Left lung (tissue), 10 donors: ENCODE results near the gene FAM227B. TPM values are rescaled to one million over a fixed set of nuclear protein-coding genes. Genes with fewer than 3 reads are reported as not detected.

Experiments
- ATAC-seq: fragments of 200-7000 bp; cut with Tn5 transposase; one replicate; pipeline ENCODE4 v1.9.1; 2020; ENCODE audit warnings: moderate library complexity
- DNase-seq, 4 donors: peaks; one replicate each; pipeline ENCODE4 v3.0.0-alpha.2; 2013 to 2020
- H3K27ac ChIP-seq, 2 donors: fragments of 200-600 bp; sonication (generic) in 1 of 2; one replicate each; pipeline versions ENCODE4 v1.5.0 to v1.8.0; 2020 to 2021
- H3K27me3 ChIP-seq, 2 donors: fragments of 200-600 bp; sonication (generic) in 1 of 2; one replicate each; pipeline versions ENCODE4 v1.5.0 to v1.8.0; 2020 to 2021
- H3K36me3 ChIP-seq, 2 donors: fragments of 200-600 bp; sonication (generic) in 1 of 2; one replicate each; pipeline versions ENCODE4 v1.5.0 to v1.8.0; 2020 to 2021
- H3K4me1 ChIP-seq, 2 donors: fragments of 200-600 bp; one replicate each; pipeline ENCODE4 v1.8.0; 2021
- H3K4me3 ChIP-seq, 2 donors: fragments of 200-600 bp; sonication (generic) in 1 of 2; one replicate each; pipeline versions ENCODE4 v1.5.0 to v1.8.0; 2020 to 2021; ENCODE audit warnings: mild to moderate bottlenecking in 1 of 2
- H3K9me3 ChIP-seq, 2 donors: fragments of 200-600 bp; sonication (generic) in 1 of 2; one replicate each; pipeline versions ENCODE4 v1.5.0 to v1.8.0; 2020 to 2021
- intact Hi-C, 2 donors: fragments of 100-400 bp; cut with DNase I; formaldehyde crosslinking; loops; one replicate each; pipeline versions ENCODE4 v1.11.2 to v1.14.2; 2022
- polyA plus RNA-seq, 6 donors: library from polyadenylated mRNA; unstranded; fragments of 120-200 nt; gene quantifications; one replicate each; pipeline ENCODE4 v1.2.1, GENCODE V29; 2013; ENCODE audit not compliant: insufficient read length in 6 of 6
- total RNA-seq, 2 donors: library from RNA; stranded (reverse); fragmentation: NEBNext Ultra II Directional; extraction: Animal tissue kit (Norgen Biotek cat#: 25700); gene quantifications; one replicate each; pipeline ENCODE4 v1.2.1, GENCODE V29; 2021
- TF ChIP-seq, protein P1 (sequence below), 2 donors: fragments of 200-600 bp; sonication (generic) in 1 of 2; IDR thresholded peaks; one replicate each; pipeline versions ENCODE4 v1.5.0 to v1.8.0; 2021; ENCODE audit warnings: antibody characterized with exemption in 2 of 2
- donor health status: DM: no; HTN: yes; CAD: no.
- donor health status: DM: no; HTN: no; CAD: no.

FAM227B gene
- total and polyA plus RNA-seq, 8 donors = 2.3 to 17.2 (median 13.3) TPM

DNA sequence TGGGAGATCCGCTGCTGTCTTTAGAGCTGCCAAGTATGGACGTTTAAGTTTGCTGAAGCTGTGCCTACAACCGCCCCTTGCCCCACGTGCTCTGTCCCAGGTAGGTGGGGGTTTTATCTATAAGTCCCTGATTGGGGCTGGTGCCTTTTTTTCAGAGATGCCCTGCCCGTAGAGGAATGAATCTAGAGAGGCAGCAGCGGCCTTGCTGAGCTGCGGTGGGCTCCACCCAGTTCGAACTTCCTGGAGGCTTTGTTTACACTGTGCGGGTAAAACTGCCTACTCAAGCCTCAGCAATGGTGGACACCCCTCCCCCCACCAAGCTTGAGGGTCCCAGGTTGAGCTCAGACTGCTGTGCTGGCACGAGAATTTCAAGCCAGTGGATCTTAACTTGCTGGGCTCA, 281.0 kb downstream of the FAM227B start:
- Histone ChIP-seq H3K4me3 (no peak overlapping the region), H3K27ac (no peak overlapping the region), H3K36me3 (peaks cover 0 to 3% of the 10 kb centered on the region in 2 donors), H3K9me3 (peaks cover 0 to 7% of the 10 kb centered on the region in 2 donors), H3K27me3 (no peaks in the 10 kb centered on the region), H3K4me1 (no peaks in the 10 kb centered on the region)
- intact Hi-C loops = no loop called here
- DNase-seq (no peak), ATAC-seq (no peak)
- TF ChIP-seq, protein P1, sequence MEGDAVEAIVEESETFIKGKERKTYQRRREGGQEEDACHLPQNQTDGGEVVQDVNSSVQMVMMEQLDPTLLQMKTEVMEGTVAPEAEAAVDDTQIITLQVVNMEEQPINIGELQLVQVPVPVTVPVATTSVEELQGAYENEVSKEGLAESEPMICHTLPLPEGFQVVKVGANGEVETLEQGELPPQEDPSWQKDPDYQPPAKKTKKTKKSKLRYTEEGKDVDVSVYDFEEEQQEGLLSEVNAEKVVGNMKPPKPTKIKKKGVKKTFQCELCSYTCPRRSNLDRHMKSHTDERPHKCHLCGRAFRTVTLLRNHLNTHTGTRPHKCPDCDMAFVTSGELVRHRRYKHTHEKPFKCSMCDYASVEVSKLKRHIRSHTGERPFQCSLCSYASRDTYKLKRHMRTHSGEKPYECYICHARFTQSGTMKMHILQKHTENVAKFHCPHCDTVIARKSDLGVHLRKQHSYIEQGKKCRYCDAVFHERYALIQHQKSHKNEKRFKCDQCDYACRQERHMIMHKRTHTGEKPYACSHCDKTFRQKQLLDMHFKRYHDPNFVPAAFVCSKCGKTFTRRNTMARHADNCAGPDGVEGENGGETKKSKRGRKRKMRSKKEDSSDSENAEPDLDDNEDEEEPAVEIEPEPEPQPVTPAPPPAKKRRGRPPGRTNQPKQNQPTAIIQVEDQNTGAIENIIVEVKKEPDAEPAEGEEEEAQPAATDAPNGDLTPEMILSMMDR (IDR thresholded peaks at IDR 0.05) = no peak

DNA sequence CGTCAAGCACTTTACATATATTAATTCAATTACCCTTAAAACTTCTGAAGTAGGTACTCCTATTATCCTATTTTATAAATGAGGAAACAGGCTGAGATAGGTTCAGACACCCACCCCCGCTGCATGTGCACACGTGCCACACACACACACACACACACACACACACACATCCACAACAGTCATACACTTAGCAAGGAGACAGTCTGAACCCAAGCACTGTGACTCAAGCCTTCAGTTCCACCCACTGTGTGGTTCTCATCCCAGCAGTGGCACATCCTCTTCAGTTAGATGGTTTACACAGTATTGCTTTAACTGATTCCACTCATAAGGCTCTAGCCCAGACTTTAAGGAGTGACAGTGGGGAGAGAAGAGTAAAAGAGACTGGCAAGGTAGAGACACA, 288.7 kb downstream of the FAM227B start:
- H3K4me3 ChIP-seq = no peak overlapping the region
- TF ChIP-seq, protein P1 (IDR thresholded peaks at IDR 0.05) = no peak
- DNase-seq (no peak), ATAC-seq (no peak)
- no peaks in the 10 kb centered on the region for H3K9me3 ChIP-seq
- intact Hi-C loops = no loop called here
- peaks cover 0 to 7% of the 10 kb centered on the region in 2 donors for H3K36me3 ChIP-seq
- H3K4me1 ChIP-seq = no peaks in the 10 kb centered on the region
- H3K27ac ChIP-seq = no peak overlapping the region
- H3K27me3 ChIP-seq = no peaks in the 10 kb centered on the region

DNA sequence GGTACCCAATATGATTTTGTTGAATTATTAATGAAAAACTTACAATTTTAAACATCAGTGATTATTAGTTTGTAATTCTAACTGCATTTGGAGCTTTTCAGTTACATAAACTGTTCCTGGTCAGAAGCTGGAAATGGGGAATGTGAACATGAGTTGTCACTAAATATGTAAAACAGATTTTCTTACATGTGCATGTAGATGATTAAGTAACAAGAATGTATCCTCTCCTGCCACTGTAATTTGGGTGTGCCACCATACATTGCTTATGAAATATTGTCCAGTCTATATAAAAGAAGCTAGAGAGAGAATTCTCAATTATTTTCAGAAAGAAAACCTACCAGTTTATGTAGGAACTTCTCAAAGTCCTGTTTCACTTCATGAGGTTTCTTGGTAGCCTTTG, 289.2 kb downstream of the FAM227B start:
- Histone ChIP-seq H3K9me3 (no peaks in the 10 kb centered on the region), H3K4me3 (no peak overlapping the region), H3K27me3 (no peaks in the 10 kb centered on the region), H3K4me1 (no peaks in the 10 kb centered on the region), H3K36me3 (peaks cover 0 to 7% of the 10 kb centered on the region in 2 donors), H3K27ac (no peak overlapping the region)
- TF ChIP-seq, protein P1 (IDR thresholded peaks at IDR 0.05) = no peak
- intact Hi-C loops = no loop called here
- DNase-seq (no peak), ATAC-seq (no peak)

DNA sequence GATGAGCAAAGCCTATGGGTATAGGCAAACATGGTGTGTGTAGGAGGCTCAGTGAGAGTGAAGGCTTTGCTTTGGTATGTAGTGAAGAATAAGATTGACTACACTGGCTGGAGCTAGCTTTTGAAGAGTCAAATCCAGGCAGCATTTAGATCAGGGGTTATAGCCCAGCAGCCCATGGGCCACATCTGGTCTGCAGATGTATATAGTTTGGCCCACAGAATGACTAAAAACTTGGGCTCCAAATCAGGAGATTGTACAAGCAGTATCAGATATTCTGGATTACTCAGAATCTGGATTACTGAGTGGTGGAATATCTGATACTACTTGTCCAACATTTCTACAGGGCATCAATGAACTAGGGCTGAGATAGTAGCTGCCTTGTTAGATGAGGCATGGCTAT, 290.5 kb downstream of the FAM227B start:
- ATAC-seq = no peak
- intact Hi-C loops = no loop called here
- DNase-seq = no peak

DNA sequence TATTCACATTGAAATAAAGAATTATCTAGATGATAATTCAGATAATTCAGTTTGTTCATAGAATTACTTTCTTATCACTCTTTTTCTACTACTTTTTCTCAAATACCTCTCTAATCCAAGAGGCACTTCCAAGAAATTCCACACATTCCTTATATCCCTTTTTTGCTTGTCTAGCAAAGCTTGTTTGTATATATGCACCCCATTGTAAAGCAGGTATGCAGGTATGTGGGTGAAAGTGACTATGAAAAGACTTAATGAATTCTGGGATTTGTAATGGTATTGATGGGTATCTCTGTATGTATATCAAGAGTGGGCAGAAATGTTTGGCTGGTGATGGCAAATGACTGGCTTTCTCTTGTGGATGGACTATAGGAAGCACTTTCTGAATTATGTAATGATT, 291.7 kb downstream of the FAM227B start:
- Histone ChIP-seq H3K9me3 (no peaks in the 10 kb centered on the region), H3K27me3 (no peaks in the 10 kb centered on the region), H3K4me3 (no peak overlapping the region), H3K36me3 (peaks cover 0 to 7% of the 10 kb centered on the region in 2 donors), H3K4me1 (no peaks in the 10 kb centered on the region), H3K27ac (no peak overlapping the region)
- TF ChIP-seq, protein P1 (IDR thresholded peaks at IDR 0.05) = no peak
- DNase-seq (no peak), ATAC-seq (no peak)
- intact Hi-C loops = no loop called here

More for the DNA sequence above, 290.5 kb downstream of the FAM227B start:
- no peaks in the 10 kb centered on the region for H3K27me3 ChIP-seq
- TF ChIP-seq, protein P1 (IDR thresholded peaks at IDR 0.05) = no peak
- no peak overlapping the region for H3K27ac ChIP-seq
- H3K36me3 ChIP-seq = peaks cover 0 to 7% of the 10 kb centered on the region in 2 donors
- H3K9me3 ChIP-seq = no peaks in the 10 kb centered on the region
- H3K4me1 ChIP-seq = no peaks in the 10 kb centered on the region
- no peak overlapping the region for H3K4me3 ChIP-seq
